Caco-2 (cell line): Measurements from ENCODE around the gene CEP112. TPM values are rescaled to one million over a fixed set of nuclear protein-coding genes. Genes with fewer than 3 reads are reported as not detected.

Source experiments
- BruUV-seq: library from RNA; stranded (reverse); fragments of 400-500 nt; replicated peaks from 2 replicates; lab custom pipeline; 2021; lab: Mats Ljungman, UMichigan
- CTCF ChIA-PET: fragments of 300-600 bp; sonication (Branson Sonifier 250); formaldehyde crosslinking; loops from one replicate; lab custom pipeline; 2022; ENCODE audit warnings: antibody characterized with exemption; lab: Charles Lee
- POLR2A ChIA-PET: fragments of 300-600 bp; sonication (Branson Sonifier 250); formaldehyde crosslinking; loops from one replicate; lab custom pipeline; 2022; ENCODE audit warnings: antibody characterized with exemption; lab: Charles Lee
- DNase-seq, 2 experiments: peaks; one replicate each; pipeline versions ENCODE4 v3.0.0 to v3.0.0-alpha.2; 2020 to 2022
- H3K27me3 ChIP-seq: replicated peaks from 2 replicates; pipeline ENCODE4 v1.6.0; 2011; ENCODE audit warnings: low read length; ENCODE audit not compliant: control insufficient read depth, insufficient read depth
- H3K36me3 ChIP-seq: 2 replicates; pipeline ENCODE4 v1.5.1; 2011; ENCODE audit warnings: low read length; ENCODE audit not compliant: control insufficient read depth, insufficient read depth
- H3K4me1 ChIP-seq: fragments of 250-450 bp; sonication (Bioruptor Pico); 2 replicates; pipeline ENCODE4 v1.5.1; 2020; ENCODE audit warnings: mild to moderate bottlenecking
- H3K4me3 ChIP-seq: 2 replicates; pipeline ENCODE4 v1.5.1; 2011; ENCODE audit warnings: low read depth, mild to moderate bottlenecking, control low read depth, low read length
- H3K9me3 ChIP-seq: fragments of 250-450 bp; sonication (Bioruptor Pico); 2 replicates; pipeline ENCODE4 v1.5.1; 2020; ENCODE audit warnings: mild to moderate bottlenecking, moderate library complexity
- H3K27ac Mint-ChIP-seq: one replicate; pipeline ENCODE4 v1.8.0; 2022; ENCODE audit warnings: mixed read lengths; ENCODE audit not compliant: unreplicated experiment
- H3K27me3 Mint-ChIP-seq: one replicate; pipeline ENCODE4 v1.8.0; 2022; ENCODE audit warnings: mixed read lengths; ENCODE audit not compliant: insufficient read depth, unreplicated experiment
- H3K36me3 Mint-ChIP-seq: one replicate; pipeline ENCODE4 v1.8.0; 2022; ENCODE audit warnings: mild to moderate bottlenecking, mixed read lengths; ENCODE audit not compliant: insufficient read depth, unreplicated experiment
- H3K4me1 Mint-ChIP-seq: one replicate; pipeline ENCODE4 v1.8.0; 2022; ENCODE audit warnings: low read depth, mixed read lengths; ENCODE audit not compliant: unreplicated experiment
- H3K4me3 Mint-ChIP-seq: one replicate; pipeline ENCODE4 v1.8.0; 2022; ENCODE audit warnings: mild to moderate bottlenecking, moderate library complexity, mixed read lengths; ENCODE audit not compliant: unreplicated experiment
- H3K9me3 Mint-ChIP-seq: one replicate; pipeline ENCODE4 v1.8.0; 2022; ENCODE audit warnings: mixed read lengths; ENCODE audit not compliant: unreplicated experiment
- intact Hi-C: fragments of 100-400 bp; cut with micrococcal nuclease; formaldehyde crosslinking; loops from one replicate; pipeline ENCODE4 v1.10.0; 2022; ENCODE audit not compliant: unreplicated experiment
- total RNA-seq: library from RNA; stranded (reverse); gene quantifications from 2 replicates; pipeline ENCODE4 v1.2.3, GENCODE V29; 2022
- TF ChIP-seq, protein P1 (sequence below), 2 experiments: fragments of 200-600 bp in 1 of 2; IDR thresholded peaks; 1 replicate in 1 of 2; 2 replicates in 1 of 2; pipeline versions ENCODE4 v1.5.1 to v1.8.0; 2011 to 2022; ENCODE audit warnings: antibody characterized with exemption in 1 of 2, control low read depth in 1 of 2, inconsistent platforms in 1 of 2, low read depth in 1 of 2, low read length in 1 of 2, mild to moderate bottlenecking in 1 of 2, moderate library complexity in 1 of 2; ENCODE audit not compliant: insufficient read depth in 1 of 2, severe bottlenecking in 1 of 2, unreplicated experiment in 1 of 2

CEP112 gene
- total RNA-seq, 1 experiment from 2014 or later, result 4.7 TPM

DNA sequence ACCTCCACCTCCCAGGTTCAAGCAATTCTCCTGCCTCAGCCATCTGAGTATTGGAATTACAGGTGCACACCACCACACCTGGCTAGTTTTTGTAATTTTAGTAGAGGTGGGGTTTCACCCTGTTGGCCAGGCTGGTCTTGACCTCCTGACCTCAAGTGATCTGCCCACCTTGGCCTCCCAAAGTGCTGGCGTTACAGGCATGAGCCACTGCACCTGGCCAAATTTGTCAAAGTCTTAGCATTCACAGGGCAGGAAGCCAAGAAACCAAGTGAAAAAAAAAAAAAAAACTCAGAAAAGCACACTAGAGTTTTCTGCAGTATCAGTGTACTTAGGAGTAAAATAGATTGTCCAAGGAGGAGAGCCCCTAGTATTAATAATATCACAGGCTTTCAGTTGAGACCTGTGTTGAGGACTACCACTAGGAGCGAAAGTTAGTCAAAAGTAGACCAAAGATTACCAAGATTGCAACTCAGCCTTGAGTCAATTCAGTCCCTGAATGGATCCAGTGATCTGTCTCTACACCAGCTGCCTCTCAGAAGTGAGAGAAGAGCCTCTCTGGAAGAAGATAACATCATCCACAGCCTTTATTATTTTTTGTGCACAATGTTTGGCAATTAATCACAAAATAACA is 159.7 kb downstream of the CEP112 start:
- H3K9me3 Mint-ChIP-seq, result no peaks in the 10 kb centered on the region
- no peak overlapping the region for H3K4me3 Mint-ChIP-seq
- no peaks in the 10 kb centered on the region for H3K4me1 Mint-ChIP-seq
- DNase-seq, result no peak
- peaks cover 5% of the 10 kb centered on the region for H3K27me3 Mint-ChIP-seq
- Histone ChIP-seq H3K36me3 (no peaks in the 10 kb centered on the region), H3K9me3 (no peaks in the 10 kb centered on the region), H3K4me3 (no peak overlapping the region), H3K27me3 (no peaks in the 10 kb centered on the region), H3K4me1 (no peaks in the 10 kb centered on the region)
- ChIA-PET CTCF (no interaction called here), POLR2A (no interaction called here)
- no TSS peak for BruUV-seq
- H3K36me3 Mint-ChIP-seq, result no peaks in the 10 kb centered on the region
- no peak overlapping the region for H3K27ac Mint-ChIP-seq
- TF ChIP-seq, protein P1, sequence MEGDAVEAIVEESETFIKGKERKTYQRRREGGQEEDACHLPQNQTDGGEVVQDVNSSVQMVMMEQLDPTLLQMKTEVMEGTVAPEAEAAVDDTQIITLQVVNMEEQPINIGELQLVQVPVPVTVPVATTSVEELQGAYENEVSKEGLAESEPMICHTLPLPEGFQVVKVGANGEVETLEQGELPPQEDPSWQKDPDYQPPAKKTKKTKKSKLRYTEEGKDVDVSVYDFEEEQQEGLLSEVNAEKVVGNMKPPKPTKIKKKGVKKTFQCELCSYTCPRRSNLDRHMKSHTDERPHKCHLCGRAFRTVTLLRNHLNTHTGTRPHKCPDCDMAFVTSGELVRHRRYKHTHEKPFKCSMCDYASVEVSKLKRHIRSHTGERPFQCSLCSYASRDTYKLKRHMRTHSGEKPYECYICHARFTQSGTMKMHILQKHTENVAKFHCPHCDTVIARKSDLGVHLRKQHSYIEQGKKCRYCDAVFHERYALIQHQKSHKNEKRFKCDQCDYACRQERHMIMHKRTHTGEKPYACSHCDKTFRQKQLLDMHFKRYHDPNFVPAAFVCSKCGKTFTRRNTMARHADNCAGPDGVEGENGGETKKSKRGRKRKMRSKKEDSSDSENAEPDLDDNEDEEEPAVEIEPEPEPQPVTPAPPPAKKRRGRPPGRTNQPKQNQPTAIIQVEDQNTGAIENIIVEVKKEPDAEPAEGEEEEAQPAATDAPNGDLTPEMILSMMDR (IDR thresholded peaks at IDR 0.05; ENCODE audit: insufficient read depth in 1 of 2, low read depth in 1 of 2, low read length in 1 of 2, severe bottlenecking in 1 of 2, unreplicated experiment in 1 of 2), result no peak
- intact Hi-C loops, result no loop called here

DNA sequence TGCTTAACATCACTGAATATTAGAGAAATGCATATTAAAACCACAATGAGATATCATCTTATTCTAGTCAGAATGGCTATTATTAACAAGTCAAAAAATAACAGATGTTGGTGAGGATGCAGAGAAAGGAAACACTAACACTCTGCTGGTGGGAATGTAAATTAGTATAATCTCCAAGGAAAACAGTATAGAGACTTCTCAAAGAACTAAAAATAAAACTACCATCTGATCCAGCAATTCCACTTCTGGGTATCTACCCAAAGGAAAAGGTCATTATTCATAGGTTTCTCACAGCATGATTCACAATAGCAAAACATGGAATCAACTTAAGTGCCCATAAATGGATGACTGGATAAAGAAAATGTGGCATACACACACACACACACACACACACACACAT is 166.4 kb downstream of the CEP112 start:
- no peak overlapping the region for H3K4me3 Mint-ChIP-seq
- no peak overlapping the region for H3K27ac Mint-ChIP-seq
- H3K36me3 Mint-ChIP-seq, result no peaks in the 10 kb centered on the region
- Histone ChIP-seq H3K27me3 (no peaks in the 10 kb centered on the region), H3K4me3 (no peak overlapping the region), H3K36me3 (no peaks in the 10 kb centered on the region), H3K4me1 (no peaks in the 10 kb centered on the region), H3K9me3 (peaks cover 4% of the 10 kb centered on the region; the same call in 1 of the 2 replicates)
- intact Hi-C loops, result no loop called here
- H3K9me3 Mint-ChIP-seq, result peaks cover 21% of the 10 kb centered on the region
- ChIA-PET POLR2A (no interaction called here), CTCF (no interaction called here)
- TF ChIP-seq, protein P1 (IDR thresholded peaks at IDR 0.05; ENCODE audit: insufficient read depth in 1 of 2, low read depth in 1 of 2, low read length in 1 of 2, severe bottlenecking in 1 of 2, unreplicated experiment in 1 of 2), result no peak
- no peak for DNase-seq
- no peaks in the 10 kb centered on the region for H3K4me1 Mint-ChIP-seq
- no peaks in the 10 kb centered on the region for H3K27me3 Mint-ChIP-seq
- BruUV-seq, result no TSS peak

DNA sequence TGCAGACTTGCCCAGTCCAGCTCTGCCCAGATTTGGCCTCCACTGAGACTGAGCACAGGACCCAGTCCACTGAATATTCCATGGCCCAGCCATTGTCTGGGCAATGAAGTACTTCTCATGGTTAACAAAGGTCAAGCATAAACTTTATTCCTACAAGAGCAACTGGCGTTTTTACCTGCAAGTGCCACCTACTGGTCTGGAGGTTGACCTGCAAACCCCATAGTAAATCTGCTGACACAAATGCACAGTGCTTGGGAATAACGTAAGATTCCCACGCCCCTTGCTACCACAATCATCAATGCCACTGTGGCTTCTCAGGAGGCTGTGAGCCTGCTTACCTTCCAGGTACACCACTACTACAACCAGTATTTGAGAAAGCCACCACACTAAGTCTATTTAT is 170.2 kb downstream of the CEP112 start:
- POLR2A ChIA-PET, result no interaction called here
- H3K27me3 ChIP-seq, result no peaks in the 10 kb centered on the region
- Mint-ChIP-seq H3K27ac (no peak overlapping the region), H3K9me3 (peaks cover 21% of the 10 kb centered on the region), H3K4me1 (no peaks in the 10 kb centered on the region), H3K4me3 (no peak overlapping the region), H3K27me3 (no peaks in the 10 kb centered on the region), H3K36me3 (no peaks in the 10 kb centered on the region)
- BruUV-seq, result no TSS peak
- TF ChIP-seq, protein P1 (IDR thresholded peaks at IDR 0.05; ENCODE audit: insufficient read depth in 1 of 2, low read depth in 1 of 2, low read length in 1 of 2, severe bottlenecking in 1 of 2, unreplicated experiment in 1 of 2), result peak; percentile 5 to 22
- peaks cover 4% of the 10 kb centered on the region; the same call in 1 of the 2 replicates for H3K9me3 ChIP-seq
- CTCF ChIA-PET, result no interaction called here
- intact Hi-C loops, result no loop called here
- no peaks in the 10 kb centered on the region for H3K36me3 ChIP-seq
- no peak overlapping the region for H3K4me3 ChIP-seq
- H3K4me1 ChIP-seq, result no peaks in the 10 kb centered on the region
- peak in 1 of 2 experiments; percentile 16 for DNase-seq
